Daoy (cell line): Measurements from ENCODE around the gene ARFGEF2. TPM values are rescaled to one million over a fixed set of nuclear protein-coding genes. Genes with fewer than 3 reads are reported as not detected.
"Not testable (repeated sequence)": the region's sequence is repeated elsewhere in the genome, so short reads cannot be mapped to it uniquely, and the experiment has no call there.

Source experiments
- DNase-seq: peaks from one replicate; pipeline ENCODE4 v3.0.0-alpha.2; 2015; ENCODE audit warnings: low read depth
- total RNA-seq: library from RNA; depleted of rRNA; stranded (reverse); fragments of >200 nt; shearing (Covaris generic); gene quantifications from 2 replicates; pipeline ENCODE4 v1.2.3, GENCODE V29; 2014

The ARFGEF2 gene
- total RNA-seq, 1 experiment from 2014 or later: 22.6 TPM

GRCh38 chr20:48951646-48952045 is 30.1 kb downstream of the ARFGEF2 start:
- no peak for DNase-seq

GRCh38 chr20:48952656-48953055 is 31.1 kb downstream of the ARFGEF2 start:
- DNase-seq: no peak

GRCh38 chr20:48953653-48954052 is 32.1 kb downstream of the ARFGEF2 start:
- no peak for DNase-seq

- no peak for DNase-seq
Observed at GRCh38 chr20:48956052-48956451, 34.5 kb downstream of the ARFGEF2 start.

- DNase-seq: no peak
Observed at GRCh38 chr20:48957053-48957481, 35.6 kb downstream of the ARFGEF2 start.

- no peak for DNase-seq
Observed at GRCh38 chr20:48957533-48957932, 36.0 kb downstream of the ARFGEF2 start.

GRCh38 chr20:48958743-48959142 is 37.2 kb downstream of the ARFGEF2 start:
- DNase-seq: no peak

GRCh38 chr20:48959899-48960550 is 38.5 kb downstream of the ARFGEF2 start:
- no peak for DNase-seq

GRCh38 chr20:48962421-48962820 is 40.9 kb downstream of the ARFGEF2 start:
- no peak for DNase-seq

- DNase-seq: no peak
Observed at GRCh38 chr20:48962976-48963771, 41.7 kb downstream of the ARFGEF2 start.

- no peak for DNase-seq
Observed at GRCh38 chr20:48965189-48965910, 43.8 kb downstream of the ARFGEF2 start.

GRCh38 chr20:48970681-48971365 is 49.3 kb downstream of the ARFGEF2 start:
- no peak for DNase-seq

- no peak for DNase-seq
Observed at GRCh38 chr20:48971956-48972355, 50.4 kb downstream of the ARFGEF2 start.

- no peak for DNase-seq
Observed at GRCh38 chr20:48972816-48973215, 51.3 kb downstream of the ARFGEF2 start.

GRCh38 chr20:48975955-48976354 is 54.4 kb downstream of the ARFGEF2 start:
- DNase-seq: no peak

- DNase-seq: not testable (repeated sequence)
Observed at GRCh38 chr20:48979980-48980379, 58.5 kb downstream of the ARFGEF2 start.

- peak; percentile 89 for DNase-seq
Observed at GRCh38 chr20:48983423-48984400, 62.2 kb downstream of the ARFGEF2 start.

- DNase-seq: no peak
Observed at GRCh38 chr20:48984575-48985219, 63.2 kb downstream of the ARFGEF2 start.

GRCh38 chr20:48986899-48987298 is 65.4 kb downstream of the ARFGEF2 start:
- no peak for DNase-seq

GRCh38 chr20:48990467-48990866 is 69.0 kb downstream of the ARFGEF2 start:
- no peak for DNase-seq
